GM23338 (cell line): Measurements from ENCODE around the gene MMP17. TPM values are rescaled to one million over a fixed set of nuclear protein-coding genes. Genes with fewer than 3 reads are reported as not detected.

Experiments
- ATAC-seq: fragments of 200-7000 bp; cut with Tn5 transposase; 3 replicates; pipeline ENCODE4 v1.9.1; 2020
- DNase-seq: peaks from one replicate; pipeline ENCODE4 v3.0.0-alpha.2; 2015; ENCODE audit warnings: low spot score
- H2AFZ ChIP-seq: fragments of 200-600 bp; sonication (generic); 2 replicates; pipeline ENCODE4 v1.8.0; 2016; ENCODE audit warnings: antibody characterized with exemption, mild to moderate bottlenecking, moderate library complexity
- H3F3A ChIP-seq: fragments of 200-600 bp; sonication (generic); replicated peaks from 2 replicates; pipeline ENCODE4 v1.8.0; 2017; ENCODE audit warnings: antibody characterized with exemption, mixed run types, low read depth
- H3K27ac ChIP-seq: fragments of 200-600 bp; sonication (generic); 2 replicates; pipeline ENCODE4 v1.6.1; 2016; ENCODE audit warnings: low read depth
- H3K27me3 ChIP-seq: fragments of 200-600 bp; sonication (generic); 2 replicates; pipeline ENCODE4 v1.8.0; 2016; ENCODE audit warnings: mild to moderate bottlenecking, mixed run types, moderate library complexity; ENCODE audit not compliant: insufficient read depth
- H3K36me3 ChIP-seq: fragments of 200-600 bp; sonication (generic); 2 replicates; pipeline ENCODE4 v1.8.0; 2016; ENCODE audit warnings: mild to moderate bottlenecking; ENCODE audit not compliant: insufficient read depth
- H3K4me1 ChIP-seq: fragments of 200-600 bp; sonication (generic); 2 replicates; pipeline ENCODE4 v1.8.0; 2016; ENCODE audit warnings: mild to moderate bottlenecking, moderate library complexity; ENCODE audit not compliant: insufficient read depth
- H3K4me2 ChIP-seq: fragments of 200-600 bp; sonication (generic); 2 replicates; pipeline ENCODE4 v1.7.1; 2017; ENCODE audit warnings: mixed run types
- H3K4me3 ChIP-seq: fragments of 200-600 bp; sonication (generic); 2 replicates; pipeline ENCODE4 v1.6.1; 2016; ENCODE audit warnings: mixed run types
- H3K79me2 ChIP-seq: fragments of 200-600 bp; sonication (generic); replicated peaks from 2 replicates; pipeline ENCODE4 v1.8.0; 2017; ENCODE audit warnings: mild to moderate bottlenecking; ENCODE audit not compliant: insufficient read depth
- H3K9me2 ChIP-seq: fragments of 200-600 bp; sonication (generic); 2 replicates; pipeline ENCODE4 v1.8.0; 2017; ENCODE audit not compliant: insufficient read depth
- H4K20me1 ChIP-seq: fragments of 200-600 bp; sonication (generic); replicated peaks from 2 replicates; pipeline ENCODE4 v1.8.0; 2017; ENCODE audit warnings: mild to moderate bottlenecking; ENCODE audit not compliant: insufficient read depth
- H3K27ac Mint-ChIP-seq: 2 replicates; pipeline ENCODE4 v1.8.0; 2020; ENCODE audit warnings: inconsistent platforms, mild to moderate bottlenecking, moderate library complexity, mixed read lengths
- H3K27me3 Mint-ChIP-seq: 3 replicates; pipeline ENCODE4 v1.8.0; 2022; ENCODE audit warnings: low read depth, mild to moderate bottlenecking, moderate library complexity, mixed read lengths, inconsistent platforms; ENCODE audit not compliant: insufficient read depth, poor library complexity
- H3K36me3 Mint-ChIP-seq: 3 replicates; pipeline ENCODE4 v1.8.0; 2021; ENCODE audit warnings: low read depth, mild to moderate bottlenecking, inconsistent platforms, moderate library complexity, mixed read lengths
- H3K4me1 Mint-ChIP-seq: 3 replicates; pipeline ENCODE4 v1.8.0; 2020; ENCODE audit warnings: mild to moderate bottlenecking, inconsistent platforms, mixed read lengths
- H3K4me3 Mint-ChIP-seq: 3 replicates; pipeline ENCODE4 v1.8.0; 2021; ENCODE audit warnings: moderate library complexity, mild to moderate bottlenecking, inconsistent platforms, mixed read lengths
- H3K9me3 Mint-ChIP-seq: 3 replicates; pipeline ENCODE4 v1.8.0; 2020; ENCODE audit warnings: moderate library complexity, mild to moderate bottlenecking, inconsistent platforms, mixed read lengths
- CREB1 ChIP-seq: fragments of 250-450 bp; sonication (Bioruptor Pico); IDR thresholded peaks from 2 replicates; pipeline ENCODE4 v1.5.0; 2020; ENCODE audit warnings: low read depth, mild to moderate bottlenecking, moderate library complexity
- CTCF ChIP-seq, 2 experiments: fragments of 200-600 bp in 1 of 2; sonication (generic) in 1 of 2; conservative IDR thresholded peaks; 2 replicates each; pipeline versions ENCODE4 v1.5.1 to v1.6.1; 2016 to 2017; ENCODE audit warnings: antibody characterized with exemption in 2 of 2, low read depth in 2 of 2, mild to moderate bottlenecking in 2 of 2, moderate library complexity in 1 of 2
- ETS1 ChIP-seq: IDR thresholded peaks from 2 replicates; pipeline ENCODE4 v1.6.1; 2016; ENCODE audit warnings: antibody characterized with exemption
- EZH2 ChIP-seq: fragments of 200-600 bp; sonication (generic); IDR thresholded peaks from one replicate; pipeline ENCODE4 v1.8.0; 2017; ENCODE audit warnings: antibody characterized with exemption, mild to moderate bottlenecking, low read depth; ENCODE audit not compliant: unreplicated experiment
- EZH2phosphoT487 ChIP-seq: fragments of 200-600 bp; sonication (generic); IDR thresholded peaks from one replicate; pipeline ENCODE4 v1.8.1; 2018; ENCODE audit warnings: antibody characterized with exemption; ENCODE audit not compliant: unreplicated experiment
- JUNB ChIP-seq: IDR thresholded peaks from one replicate; pipeline ENCODE4 v1.6.1; 2016; ENCODE audit warnings: antibody characterized with exemption; ENCODE audit not compliant: unreplicated experiment
- NANOG ChIP-seq: IDR thresholded peaks from 2 replicates; pipeline ENCODE4 v1.6.1; 2016; ENCODE audit warnings: antibody characterized with exemption, borderline replicate concordance
- POLR2AphosphoS5 ChIP-seq: IDR thresholded peaks from 2 replicates; pipeline ENCODE4 v1.6.1; 2016; ENCODE audit warnings: antibody characterized with exemption, low read depth
- REST ChIP-seq: IDR thresholded peaks from one replicate; pipeline ENCODE4 v1.6.1; 2018; ENCODE audit warnings: antibody characterized with exemption; ENCODE audit not compliant: unreplicated experiment
- ZNF114 ChIP-seq: fragments of 250-450 bp; sonication (Bioruptor Pico); IDR thresholded peaks from 2 replicates; pipeline ENCODE4 v1.5.0; 2020; ENCODE audit warnings: mild to moderate bottlenecking, moderate library complexity
- ZNF331 ChIP-seq: fragments of 250-450 bp; sonication (Bioruptor Pico); IDR thresholded peaks from 2 replicates; pipeline ENCODE4 v1.5.0; 2020; ENCODE audit warnings: low read depth, mild to moderate bottlenecking, moderate library complexity
- polyA plus RNA-seq: library from polyadenylated mRNA; unstranded; fragments of >200 nt; fragmentation: Nextera tagmentation; extraction: Ambion mirVana; gene quantifications from 2 replicates; pipeline ENCODE4 v1.2.1, GENCODE V29; 2016
- total RNA-seq: library from RNA; depleted of rRNA; stranded (reverse); fragments of >200 nt; shearing (Covaris generic); gene quantifications from 2 replicates; pipeline ENCODE4 v1.2.3, GENCODE V29; 2014

The MMP17 gene
- total and polyA plus RNA-seq, 2 experiments from 2014 or later: 10.4 to 48.5 TPM

GRCh38 chr12:131795690-131796410 is 32.3 kb upstream of the MMP17 start:
- H3K4me3 ChIP-seq: no peak overlapping the region
- DNase-seq (peak; percentile 61), ATAC-seq (peak; percentile 79)
- H3K27me3 ChIP-seq: no peaks in the 10 kb centered on the region
- TF ChIP-seq CTCF (conservative IDR thresholded peaks at IDR 0.05; ENCODE audit: low read depth in 2 of 2) (peak in 1 of 2 experiments; percentile 34; a peak in 1 of 4 replicates), POLR2AphosphoS5 (0 out of 2 replicates have a peak, but pooled peaks have one; percentile 22), ZNF114 (CRISPR knock-in tag) (no peak)
- H3K9me3 Mint-ChIP-seq: no peaks in the 10 kb centered on the region; the same call in 2 of the 3 replicates
- peak overlapping the region; percentile 94 for H3K27ac Mint-ChIP-seq
- H2AFZ ChIP-seq: no peak overlapping the region
- H3K4me3 Mint-ChIP-seq: peak overlapping the region; percentile 18; the same call in 1 of the 3 replicates
- H3K4me1 Mint-ChIP-seq: peaks cover 36% of the 10 kb centered on the region
- H3F3A ChIP-seq: peaks cover 20% of the 10 kb centered on the region
- peak overlapping the region; percentile 65 for H3K4me2 ChIP-seq
- peak overlapping the region; percentile 87 for H3K27ac ChIP-seq
- H3K79me2 ChIP-seq: no peaks in the 10 kb centered on the region
- H3K9me2 ChIP-seq: no peaks in the 10 kb centered on the region
- peaks cover 28% of the 10 kb centered on the region for H3K27me3 Mint-ChIP-seq
- H3K36me3 ChIP-seq: peaks cover 5% of the 10 kb centered on the region
- H4K20me1 ChIP-seq: no peaks in the 10 kb centered on the region; the same call in 1 of the 2 replicates
- peaks cover 71% of the 10 kb centered on the region for H3K36me3 Mint-ChIP-seq
- H3K4me1 ChIP-seq: peaks cover 20% of the 10 kb centered on the region

- no peaks in the 10 kb centered on the region; the same call in 2 of the 3 replicates for H3K9me3 Mint-ChIP-seq
Observed at GRCh38 chr12:131796411-131796736, 31.8 kb upstream of the MMP17 start.

More at GRCh38 chr12:131796411-131796736, 31.8 kb upstream of the MMP17 start:
- DNase-seq: no peak
- no peak overlapping the region for H3K4me2 ChIP-seq
- TF ChIP-seq REST (no peak), ZNF331 (CRISPR knock-in tag) (no peak), ETS1 (no peak), JUNB (no peak), CREB1 (CRISPR knock-in tag) (no peak), NANOG (no peak), EZH2phosphoT487 (no peak), EZH2 (no peak)
- peak overlapping the region; percentile 84; the same call in 1 of the 2 replicates for H3K27ac ChIP-seq
- peaks cover 69% of the 10 kb centered on the region for H3K36me3 Mint-ChIP-seq
- peaks cover 20% of the 10 kb centered on the region for H3K4me1 ChIP-seq
- peaks cover 28% of the 10 kb centered on the region for H3K27me3 Mint-ChIP-seq
- H3K27ac Mint-ChIP-seq: peak overlapping the region; percentile 92
- no peak overlapping the region for H2AFZ ChIP-seq
- peaks cover 20% of the 10 kb centered on the region for H3F3A ChIP-seq
- H3K9me2 ChIP-seq: no peaks in the 10 kb centered on the region
- peaks cover 36% of the 10 kb centered on the region for H3K4me1 Mint-ChIP-seq
- ATAC-seq: no peak
- H3K79me2 ChIP-seq: no peaks in the 10 kb centered on the region
- no peaks in the 10 kb centered on the region; the same call in 1 of the 2 replicates for H4K20me1 ChIP-seq
- peak overlapping the region; percentile 18; the same call in 1 of the 3 replicates for H3K4me3 Mint-ChIP-seq
- peaks cover 5% of the 10 kb centered on the region for H3K36me3 ChIP-seq
- no peak overlapping the region for H3K4me3 ChIP-seq
- H3K27me3 ChIP-seq: no peaks in the 10 kb centered on the region
